Neural cell (in vitro differentiated cells): ENCODE results near the gene UGT1A4. TPM values are rescaled to one million over a fixed set of nuclear protein-coding genes. Genes with fewer than 3 reads are reported as not detected.

Experiments used
- H2AFZ ChIP-seq: fragments of 200-600, 300-800 bp; sonication (generic), shearing (Covaris generic); 2 replicates; pipeline ENCODE4 v1.6.0; 2014; ENCODE audit warnings: low read depth, mild to moderate bottlenecking, antibody characterized with exemption, low read length, moderate library complexity
- H3F3A ChIP-seq: fragments of 200-600 bp; shearing (Covaris generic); 2 replicates; pipeline ENCODE4 v1.6.1; 2016; ENCODE audit warnings: mild to moderate bottlenecking, moderate library complexity, mixed read lengths, antibody characterized with exemption, low read length; ENCODE audit not compliant: insufficient read depth, poor library complexity, severe bottlenecking
- H3K27ac ChIP-seq: fragments of 200-600, 300-800 bp; sonication (generic), shearing (Covaris generic); 2 replicates; pipeline ENCODE4 v1.5.1; 2014; ENCODE audit warnings: mild to moderate bottlenecking, low read length, moderate library complexity
- H3K27me3 ChIP-seq: fragments of 300-800, 200-600 bp; sonication (generic), shearing (Covaris generic); 2 replicates; pipeline ENCODE4 v1.6.0; 2014; ENCODE audit warnings: mild to moderate bottlenecking, low read depth, low read length, moderate library complexity; ENCODE audit not compliant: insufficient read depth
- H3K36me3 ChIP-seq: fragments of 300-800, 200-600 bp; sonication (generic), shearing (Covaris generic); 2 replicates; pipeline ENCODE4 v1.5.1; 2014; ENCODE audit warnings: mild to moderate bottlenecking, antibody characterized with exemption, low read length, moderate library complexity; ENCODE audit not compliant: insufficient read depth
- H3K4me2 ChIP-seq: fragments of 300-800, 200-600 bp; sonication (generic), shearing (Covaris generic); 2 replicates; pipeline ENCODE4 v1.6.0; 2014; ENCODE audit warnings: mild to moderate bottlenecking, low read length
- H3K4me3 ChIP-seq: fragments of 300-800, 200-600 bp; sonication (generic), shearing (Covaris generic); 2 replicates; pipeline ENCODE4 v1.5.1; 2014; ENCODE audit warnings: mild to moderate bottlenecking, low read length, moderate library complexity
- H3K79me2 ChIP-seq: fragments of 200-600 bp; shearing (Covaris generic); replicated peaks from 2 replicates; pipeline ENCODE4 v1.6.0; 2014; ENCODE audit warnings: mild to moderate bottlenecking, low read length, moderate library complexity; ENCODE audit not compliant: insufficient read depth
- H3K9ac ChIP-seq: fragments of 300-800, 200-600 bp; sonication (generic), shearing (Covaris generic); 2 replicates; pipeline ENCODE4 v1.6.1; 2016; ENCODE audit warnings: mild to moderate bottlenecking, low read length, mixed read lengths
- H3K9me2 ChIP-seq: fragments of 200-600 bp; shearing (Covaris generic); 2 replicates; pipeline ENCODE4 v1.6.1; 2016; ENCODE audit warnings: mild to moderate bottlenecking, low read length, mixed read lengths; ENCODE audit not compliant: insufficient read depth
- H3K9me3 ChIP-seq: fragments of 200-600, 300-800 bp; sonication (generic), shearing (Covaris generic); 2 replicates; pipeline ENCODE4 v1.6.1; 2016; ENCODE audit warnings: mild to moderate bottlenecking, mixed run types, low read length, moderate library complexity, mixed read lengths
- H4K20me1 ChIP-seq: fragments of 200-600 bp; shearing (Covaris generic); 2 replicates; pipeline ENCODE4 v1.6.1; 2016; ENCODE audit warnings: mild to moderate bottlenecking, mixed run types; ENCODE audit not compliant: insufficient read depth
- EP300 ChIP-seq: fragments of 450-650 bp; conservative IDR thresholded peaks from 2 replicates; pipeline ENCODE4 v1.6.1; 2014; ENCODE audit warnings: antibody characterized with exemption, mild to moderate bottlenecking, moderate library complexity; ENCODE audit not compliant: poor library complexity, severe bottlenecking
- EZH2 ChIP-seq: fragments of 200-600, 300-800 bp; shearing (Covaris generic), sonication (generic); IDR thresholded peaks from 2 replicates; pipeline ENCODE4 v1.6.1; 2014; ENCODE audit warnings: antibody characterized with exemption, low read length, borderline replicate concordance, mild to moderate bottlenecking; ENCODE audit not compliant: insufficient read depth, poor library complexity, severe bottlenecking
- MXI1 ChIP-seq: fragments of 450-650 bp; conservative IDR thresholded peaks from 2 replicates; pipeline ENCODE4 v1.6.1; 2014; ENCODE audit warnings: antibody characterized with exemption, mild to moderate bottlenecking; ENCODE audit not compliant: poor library complexity, severe bottlenecking
- POLR2AphosphoS5 ChIP-seq: IDR thresholded peaks from 2 replicates; pipeline ENCODE4 v1.6.1; 2012
- RAD21 ChIP-seq: fragments of 450-650 bp; conservative IDR thresholded peaks from 2 replicates; pipeline ENCODE4 v1.6.1; 2014; ENCODE audit warnings: antibody characterized with exemption, mild to moderate bottlenecking, moderate library complexity
- SMC3 ChIP-seq: fragments of 450-650 bp; conservative IDR thresholded peaks from 2 replicates; pipeline ENCODE4 v1.6.1; 2014; ENCODE audit warnings: antibody characterized with exemption, mild to moderate bottlenecking, moderate library complexity; ENCODE audit not compliant: poor library complexity
- TAF1 ChIP-seq: IDR thresholded peaks from 2 replicates; pipeline ENCODE4 v1.6.1; 2012; ENCODE audit warnings: low read depth
- polyA plus RNA-seq: library from polyadenylated mRNA; depleted of rRNA; stranded (reverse); fragments of >200 nt; gene quantifications from 2 replicates; pipeline ENCODE4 v1.2.3, GENCODE V29; 2014
- TF ChIP-seq, protein P1 (sequence below): IDR thresholded peaks from 2 replicates; pipeline ENCODE4 v1.6.1; 2012; ENCODE audit warnings: borderline replicate concordance
- TF ChIP-seq, protein P2 (sequence below): fragments of 450-650 bp; IDR thresholded peaks from 2 replicates; pipeline ENCODE4 v1.5.1; 2014; ENCODE audit warnings: antibody characterized with exemption, mild to moderate bottlenecking, moderate library complexity; ENCODE audit not compliant: poor library complexity, severe bottlenecking

UGT1A4 gene
- polyA plus RNA-seq, 1 donor from 2014 or later = not detected

DNA sequence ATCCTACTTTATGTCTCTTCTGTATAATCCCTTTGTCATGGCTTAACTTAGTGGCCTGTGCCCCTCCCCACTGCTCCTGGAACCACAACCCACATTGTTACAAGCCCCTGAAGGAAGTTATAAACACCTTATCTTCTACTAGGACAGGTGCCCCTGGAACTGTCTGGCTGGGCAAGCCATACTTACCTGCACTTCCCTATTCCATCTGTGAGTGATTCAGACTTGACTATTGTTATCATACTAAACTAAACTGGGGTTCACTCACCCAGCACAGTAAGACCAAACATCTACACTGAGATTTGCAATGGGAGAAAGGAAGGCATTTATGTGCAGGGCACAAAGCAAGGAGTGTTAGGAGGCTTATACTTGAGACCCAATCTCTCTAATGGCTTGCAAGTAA is 29.5 kb upstream of the UGT1A4 start:
- Histone ChIP-seq H3K79me2 (no peaks in the 10 kb centered on the region), H3K27ac (no peak overlapping the region), H3K4me2 (no peak overlapping the region), H3K9me2 (no peaks in the 10 kb centered on the region), H3K9ac (no peak overlapping the region), H3K4me3 (no peak overlapping the region), H3K36me3 (no peaks in the 10 kb centered on the region), H3K9me3 (no peaks in the 10 kb centered on the region), H2AFZ (no peak overlapping the region), H4K20me1 (no peaks in the 10 kb centered on the region), H3K27me3 (no peaks in the 10 kb centered on the region), H3F3A (no peaks in the 10 kb centered on the region)
- TF ChIP-seq SMC3 = no peak
- TF ChIP-seq, protein P1, sequence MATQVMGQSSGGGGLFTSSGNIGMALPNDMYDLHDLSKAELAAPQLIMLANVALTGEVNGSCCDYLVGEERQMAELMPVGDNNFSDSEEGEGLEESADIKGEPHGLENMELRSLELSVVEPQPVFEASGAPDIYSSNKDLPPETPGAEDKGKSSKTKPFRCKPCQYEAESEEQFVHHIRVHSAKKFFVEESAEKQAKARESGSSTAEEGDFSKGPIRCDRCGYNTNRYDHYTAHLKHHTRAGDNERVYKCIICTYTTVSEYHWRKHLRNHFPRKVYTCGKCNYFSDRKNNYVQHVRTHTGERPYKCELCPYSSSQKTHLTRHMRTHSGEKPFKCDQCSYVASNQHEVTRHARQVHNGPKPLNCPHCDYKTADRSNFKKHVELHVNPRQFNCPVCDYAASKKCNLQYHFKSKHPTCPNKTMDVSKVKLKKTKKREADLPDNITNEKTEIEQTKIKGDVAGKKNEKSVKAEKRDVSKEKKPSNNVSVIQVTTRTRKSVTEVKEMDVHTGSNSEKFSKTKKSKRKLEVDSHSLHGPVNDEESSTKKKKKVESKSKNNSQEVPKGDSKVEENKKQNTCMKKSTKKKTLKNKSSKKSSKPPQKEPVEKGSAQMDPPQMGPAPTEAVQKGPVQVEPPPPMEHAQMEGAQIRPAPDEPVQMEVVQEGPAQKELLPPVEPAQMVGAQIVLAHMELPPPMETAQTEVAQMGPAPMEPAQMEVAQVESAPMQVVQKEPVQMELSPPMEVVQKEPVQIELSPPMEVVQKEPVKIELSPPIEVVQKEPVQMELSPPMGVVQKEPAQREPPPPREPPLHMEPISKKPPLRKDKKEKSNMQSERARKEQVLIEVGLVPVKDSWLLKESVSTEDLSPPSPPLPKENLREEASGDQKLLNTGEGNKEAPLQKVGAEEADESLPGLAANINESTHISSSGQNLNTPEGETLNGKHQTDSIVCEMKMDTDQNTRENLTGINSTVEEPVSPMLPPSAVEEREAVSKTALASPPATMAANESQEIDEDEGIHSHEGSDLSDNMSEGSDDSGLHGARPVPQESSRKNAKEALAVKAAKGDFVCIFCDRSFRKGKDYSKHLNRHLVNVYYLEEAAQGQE = no peak

DNA sequence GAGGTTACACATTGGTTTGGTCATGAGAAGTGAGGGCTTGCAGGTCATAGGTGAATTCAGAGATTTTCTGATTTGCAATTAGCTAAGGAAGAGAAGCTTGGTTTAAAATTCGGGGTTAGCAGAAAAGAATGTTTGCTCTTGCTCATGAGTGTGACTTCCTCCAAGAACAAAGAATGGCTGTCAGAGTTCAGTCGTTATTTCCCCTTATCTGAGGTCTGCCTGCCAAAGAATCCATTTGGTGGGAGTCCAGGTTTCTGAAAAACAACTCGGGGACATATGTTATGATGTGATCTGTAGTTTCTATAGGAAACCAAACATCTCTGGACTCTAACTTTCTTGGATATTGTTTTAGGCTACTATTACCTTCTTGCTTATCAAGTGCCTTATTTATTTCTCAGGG is 29.0 kb upstream of the UGT1A4 start:
- Histone ChIP-seq H3K27ac (no peak overlapping the region), H3F3A (no peaks in the 10 kb centered on the region), H4K20me1 (no peaks in the 10 kb centered on the region), H3K9me3 (no peaks in the 10 kb centered on the region), H3K79me2 (no peaks in the 10 kb centered on the region), H3K9me2 (no peaks in the 10 kb centered on the region), H3K4me3 (no peak overlapping the region), H3K27me3 (no peaks in the 10 kb centered on the region), H3K36me3 (no peaks in the 10 kb centered on the region), H3K9ac (no peak overlapping the region), H2AFZ (no peak overlapping the region), H3K4me2 (no peak overlapping the region)
- TF ChIP-seq RAD21 (no peak), EZH2 (no peak), MXI1 (no peak), TAF1 (no peak), EP300 (no peak), SMC3 (no peak), POLR2AphosphoS5 (no peak)
- TF ChIP-seq, protein P2, sequence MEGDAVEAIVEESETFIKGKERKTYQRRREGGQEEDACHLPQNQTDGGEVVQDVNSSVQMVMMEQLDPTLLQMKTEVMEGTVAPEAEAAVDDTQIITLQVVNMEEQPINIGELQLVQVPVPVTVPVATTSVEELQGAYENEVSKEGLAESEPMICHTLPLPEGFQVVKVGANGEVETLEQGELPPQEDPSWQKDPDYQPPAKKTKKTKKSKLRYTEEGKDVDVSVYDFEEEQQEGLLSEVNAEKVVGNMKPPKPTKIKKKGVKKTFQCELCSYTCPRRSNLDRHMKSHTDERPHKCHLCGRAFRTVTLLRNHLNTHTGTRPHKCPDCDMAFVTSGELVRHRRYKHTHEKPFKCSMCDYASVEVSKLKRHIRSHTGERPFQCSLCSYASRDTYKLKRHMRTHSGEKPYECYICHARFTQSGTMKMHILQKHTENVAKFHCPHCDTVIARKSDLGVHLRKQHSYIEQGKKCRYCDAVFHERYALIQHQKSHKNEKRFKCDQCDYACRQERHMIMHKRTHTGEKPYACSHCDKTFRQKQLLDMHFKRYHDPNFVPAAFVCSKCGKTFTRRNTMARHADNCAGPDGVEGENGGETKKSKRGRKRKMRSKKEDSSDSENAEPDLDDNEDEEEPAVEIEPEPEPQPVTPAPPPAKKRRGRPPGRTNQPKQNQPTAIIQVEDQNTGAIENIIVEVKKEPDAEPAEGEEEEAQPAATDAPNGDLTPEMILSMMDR = no peak
- TF ChIP-seq, protein P1 = no peak
